ENCODE results near the gene KRT73. TPM values are rescaled to one million over a fixed set of nuclear protein-coding genes. Genes with fewer than 3 reads are reported as not detected.

Gene KRT73
- total and polyA plus RNA-seq, 2 donors (not counting 3 experiments of a cell fraction or from before 2014, with no cell fraction given): not detected

DNA sequence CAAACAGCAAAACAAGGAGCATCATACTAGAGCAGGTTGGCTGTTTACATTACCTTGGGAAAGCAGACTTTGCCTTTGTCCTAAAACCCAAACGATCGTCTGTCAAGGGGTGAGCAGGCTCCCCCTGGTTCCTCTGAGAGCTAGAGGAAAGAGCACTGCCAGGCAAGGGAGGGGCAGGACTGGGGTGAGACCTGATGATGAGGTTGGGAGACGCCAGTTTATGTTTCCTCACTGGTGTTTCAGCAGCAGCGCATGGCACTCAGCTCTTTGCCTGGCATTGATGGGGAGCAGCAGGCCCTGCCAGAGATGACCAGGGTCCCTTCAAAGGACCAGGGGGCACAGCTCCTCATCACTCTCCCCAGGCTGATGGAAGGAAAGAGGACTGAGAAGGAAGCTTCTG lies 41.6 kb upstream of the KRT73 start:
- POLR2A ChIA-PET: no interaction called here
- Histone ChIP-seq H3K4me2 (ENCODE audit: insufficient read depth, low read length) (no peak overlapping the region), H3K36me3 (ENCODE audit: control insufficient read depth in 2 of 2, extremely low read depth in 1 of 2, insufficient read depth in 2 of 2, low read length in 2 of 2) (no peaks in the 10 kb centered on the region), H3K4me3 (replicated peaks in 1 of 3; ENCODE audit: insufficient read depth in 1 of 3, low read depth in 1 of 3, low read length in 3 of 3) (no peak overlapping the region), H3K79me2 (ENCODE audit: control insufficient read depth, insufficient read depth, low read length) (no peaks in the 10 kb centered on the region), H3K9me1 (replicated peaks; ENCODE audit: control insufficient read depth, extremely low read depth, insufficient read depth, low read length) (no peaks in the 10 kb centered on the region), H2AFZ (ENCODE audit: low read depth, low read length) (no peak overlapping the region), H3K27me3 (ENCODE audit: control insufficient read depth in 2 of 2, insufficient read depth in 2 of 2, low read length in 2 of 2) (peaks cover 0 to 1% of the 10 kb centered on the region in 2 experiments), H3K27ac (ENCODE audit: insufficient read depth, low read depth, low read length) (no peak overlapping the region), H3K9ac (replicated peaks; ENCODE audit: extremely low read depth, insufficient read depth, low read length) (no peak overlapping the region), H3K4me1 (ENCODE audit: control insufficient read depth, extremely low read depth, insufficient read depth, low read length) (no peaks in the 10 kb centered on the region), H3K9me3 (replicated peaks; ENCODE audit: control insufficient read depth, insufficient read depth, low read length) (no peaks in the 10 kb centered on the region), H4K20me1 (replicated peaks; ENCODE audit: control insufficient read depth, extremely low read depth, insufficient read depth, low read length) (no peaks in the 10 kb centered on the region)
- DNase-seq (ENCODE audit: low read depth, low spot score): no peak
- no peak for FAIRE-seq
- TF ChIP-seq EZH2 (IDR thresholded peaks at IDR 0.05; ENCODE audit: borderline replicate concordance, low read depth, low read length, severe bottlenecking): no peak
- TF ChIP-seq CTCF (IDR thresholded peaks at IDR 0.05; ENCODE audit: extremely low read depth in 1 of 2, insufficient read depth in 1 of 2, low read depth in 1 of 2, low read length in 2 of 2): no peak
- TF ChIP-seq FOS (IDR thresholded peaks at IDR 0.05; ENCODE audit: borderline replicate concordance, insufficient read depth, low read length): no peak
- TF ChIP-seq GATA2 (IDR thresholded peaks at IDR 0.05; ENCODE audit: insufficient read depth, insufficient read length, low read depth, low read length): no peak
- TF ChIP-seq POLR2A (IDR thresholded peaks at IDR 0.05; ENCODE audit: low read depth, low read length): no peak
- no peak for TF ChIP-seq POLR2AphosphoS5 (IDR thresholded peaks at IDR 0.05; ENCODE audit: insufficient read depth, low read depth, low read length)
- no peak for TF ChIP-seq MYC (IDR thresholded peaks at IDR 0.05; ENCODE audit: low read depth, low read length)
- TF ChIP-seq JUN (IDR thresholded peaks at IDR 0.05; ENCODE audit: borderline replicate concordance, insufficient read depth, insufficient read length, low read depth): no peak
- no peak for TF ChIP-seq MAX (IDR thresholded peaks at IDR 0.05; ENCODE audit: insufficient read depth, insufficient read length)
- BruUV-seq (replicated peaks): no TSS peak
- dilution Hi-C loops (cut with MboI; ENCODE audit: extremely low pct_ligation_motif_present, low sequenced_read_pairs) (no loop called here), intact Hi-C loops (cut with micrococcal nuclease) (no loop called here)
- CTCF ChIA-PET: interaction anchor here (1.0 to 1.4 kb wide), 2 partner anchors 17 to 220 kb away, joined by 3 to 4 read pairs; no protein-coding TSS in a partner anchor
